HL-60 (cell line): ENCODE measurements around the gene CNTN5.

Source experiments
- CTCF ChIP-seq: IDR thresholded peaks from one replicate; pipeline ENCODE4 v1.5.1; 2011; ENCODE audit warnings: low read length, control low read depth, inconsistent platforms; ENCODE audit not compliant: insufficient read depth
- POLR2AphosphoS5 ChIP-seq: IDR thresholded peaks from 2 replicates; pipeline ENCODE4 v1.6.1; 2012; ENCODE audit warnings: low read depth
- TF ChIP-seq, protein P1 (sequence below): IDR thresholded peaks from 2 replicates; pipeline ENCODE4 v1.6.1; 2012; ENCODE audit warnings: low read depth; ENCODE audit not compliant: insufficient replicate concordance

DNA sequence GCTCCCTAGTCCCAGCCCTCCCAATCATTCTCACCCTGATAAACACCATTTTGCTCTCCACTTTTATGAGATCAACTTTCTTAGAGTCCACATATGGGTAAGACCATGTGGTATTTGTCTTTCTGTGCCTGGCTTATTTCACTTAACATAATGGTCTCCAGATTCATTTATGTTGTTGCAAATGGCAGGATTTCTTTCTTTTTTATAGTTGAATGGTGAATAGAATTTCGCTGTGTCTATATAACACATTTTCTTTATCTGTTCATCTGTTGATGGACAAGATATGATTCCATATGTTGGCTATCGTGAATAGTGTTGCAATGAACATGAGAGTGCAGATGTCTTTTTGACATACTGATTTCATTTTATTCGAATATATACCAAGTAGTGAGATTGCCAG, 1298.9 kb downstream of the CNTN5 start:
- TF ChIP-seq CTCF (no peak), POLR2AphosphoS5 (no peak)
- TF ChIP-seq, protein P1, sequence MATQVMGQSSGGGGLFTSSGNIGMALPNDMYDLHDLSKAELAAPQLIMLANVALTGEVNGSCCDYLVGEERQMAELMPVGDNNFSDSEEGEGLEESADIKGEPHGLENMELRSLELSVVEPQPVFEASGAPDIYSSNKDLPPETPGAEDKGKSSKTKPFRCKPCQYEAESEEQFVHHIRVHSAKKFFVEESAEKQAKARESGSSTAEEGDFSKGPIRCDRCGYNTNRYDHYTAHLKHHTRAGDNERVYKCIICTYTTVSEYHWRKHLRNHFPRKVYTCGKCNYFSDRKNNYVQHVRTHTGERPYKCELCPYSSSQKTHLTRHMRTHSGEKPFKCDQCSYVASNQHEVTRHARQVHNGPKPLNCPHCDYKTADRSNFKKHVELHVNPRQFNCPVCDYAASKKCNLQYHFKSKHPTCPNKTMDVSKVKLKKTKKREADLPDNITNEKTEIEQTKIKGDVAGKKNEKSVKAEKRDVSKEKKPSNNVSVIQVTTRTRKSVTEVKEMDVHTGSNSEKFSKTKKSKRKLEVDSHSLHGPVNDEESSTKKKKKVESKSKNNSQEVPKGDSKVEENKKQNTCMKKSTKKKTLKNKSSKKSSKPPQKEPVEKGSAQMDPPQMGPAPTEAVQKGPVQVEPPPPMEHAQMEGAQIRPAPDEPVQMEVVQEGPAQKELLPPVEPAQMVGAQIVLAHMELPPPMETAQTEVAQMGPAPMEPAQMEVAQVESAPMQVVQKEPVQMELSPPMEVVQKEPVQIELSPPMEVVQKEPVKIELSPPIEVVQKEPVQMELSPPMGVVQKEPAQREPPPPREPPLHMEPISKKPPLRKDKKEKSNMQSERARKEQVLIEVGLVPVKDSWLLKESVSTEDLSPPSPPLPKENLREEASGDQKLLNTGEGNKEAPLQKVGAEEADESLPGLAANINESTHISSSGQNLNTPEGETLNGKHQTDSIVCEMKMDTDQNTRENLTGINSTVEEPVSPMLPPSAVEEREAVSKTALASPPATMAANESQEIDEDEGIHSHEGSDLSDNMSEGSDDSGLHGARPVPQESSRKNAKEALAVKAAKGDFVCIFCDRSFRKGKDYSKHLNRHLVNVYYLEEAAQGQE = no peak
